Mucosa of rectum (tissue), 2 donors: ENCODE measurements around the gene POLR3E.
A peak's percentile ranks its signal among the peaks of the same experiment; 100 is the strongest.
"Not testable (repeated sequence)": the region's sequence is repeated elsewhere in the genome, so short reads cannot be mapped to it uniquely, and the experiment has no call there.

Experiments used
- H3K27ac ChIP-seq, 2 donors: one replicate each; pipeline ENCODE4 v1.7.0; 2013; ENCODE audit warnings: inconsistent platforms in 2 of 2, low read depth in 2 of 2, low read length in 2 of 2
- H3K27me3 ChIP-seq, 2 donors: one replicate each; pipeline ENCODE4 v1.7.0; 2013; ENCODE audit warnings: low read length in 2 of 2; ENCODE audit not compliant: control insufficient read depth in 2 of 2, insufficient read depth in 2 of 2
- H3K36me3 ChIP-seq, 2 donors: one replicate each; pipeline ENCODE4 v1.7.0; 2013; ENCODE audit warnings: low read length in 2 of 2; ENCODE audit not compliant: control insufficient read depth in 2 of 2, insufficient read depth in 2 of 2
- H3K4me1 ChIP-seq, 2 donors: one replicate each; pipeline ENCODE4 v1.7.0; 2013; ENCODE audit warnings: low read length in 2 of 2, mild to moderate bottlenecking in 1 of 2; ENCODE audit not compliant: control insufficient read depth in 2 of 2, insufficient read depth in 2 of 2
- H3K4me3 ChIP-seq, 2 donors: one replicate each; pipeline ENCODE4 v1.7.0; 2013; ENCODE audit warnings: low read length in 2 of 2
- H3K9ac ChIP-seq, 2 donors: one replicate each; pipeline ENCODE4 v1.7.0; 2013; ENCODE audit warnings: low read length in 2 of 2, low read depth in 1 of 2, mild to moderate bottlenecking in 1 of 2
- H3K9me3 ChIP-seq, 2 donors: one replicate each; pipeline ENCODE4 v1.7.0; 2013; ENCODE audit warnings: low read length in 2 of 2; ENCODE audit not compliant: control insufficient read depth in 2 of 2
- donor health status: healthy.
- donor health status: Normal muscosa, but diverticular disease.

The POLR3E gene

GRCh38 chr16:22351017-22351416 lies 53.8 kb downstream of the POLR3E start:
- not testable (repeated sequence) for H3K27me3 ChIP-seq, H3K27ac ChIP-seq, H3K9ac ChIP-seq, H3K4me3 ChIP-seq, H3K9me3 ChIP-seq
- Histone ChIP-seq H3K36me3 (peaks cover 28 to 32% of the 10 kb centered on the region in 2 donors), H3K4me1 (peaks cover 14% of the 10 kb centered on the region in 2 donors)

GRCh38 chr16:22352140-22352539 lies 54.9 kb downstream of the POLR3E start:
- Histone ChIP-seq H3K27me3 (no peaks in the 10 kb centered on the region), H3K27ac (no peak overlapping the region), H3K9ac (no peak overlapping the region), H3K4me1 (peaks cover 14% of the 10 kb centered on the region in 2 donors), H3K36me3 (peaks cover 19 to 24% of the 10 kb centered on the region in 2 donors), H3K4me3 (no peak overlapping the region), H3K9me3 (no peaks in the 10 kb centered on the region)

DNA sequence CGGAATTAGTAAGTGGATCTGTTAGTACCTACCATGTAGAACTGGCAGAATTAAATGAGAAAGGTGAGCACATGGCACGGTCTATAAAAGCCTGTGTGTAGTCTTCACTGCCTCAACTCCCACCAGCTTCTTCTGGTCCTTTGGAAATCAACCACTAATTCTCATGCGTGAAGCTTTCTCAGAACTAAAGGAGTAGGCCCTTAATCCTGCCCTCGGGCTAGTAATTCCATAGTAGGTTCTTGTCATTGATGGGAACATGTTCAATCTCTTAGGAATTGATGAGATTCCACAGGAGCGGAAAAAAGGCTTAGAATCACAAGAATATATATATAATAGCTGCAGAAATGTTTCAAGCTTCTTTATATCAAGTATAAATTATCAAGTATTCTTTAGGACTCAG lies 55.5 kb downstream of the POLR3E start:
- H3K9ac ChIP-seq, result no peak overlapping the region
- H3K36me3 ChIP-seq, result peaks cover 14 to 19% of the 10 kb centered on the region in 2 donors
- H3K9me3 ChIP-seq, result no peaks in the 10 kb centered on the region
- H3K4me3 ChIP-seq, result no peak overlapping the region
- H3K4me1 ChIP-seq, result peaks cover 14% of the 10 kb centered on the region in 2 donors
- no peaks in the 10 kb centered on the region for H3K27me3 ChIP-seq
- peak overlapping the region in 1 of 2 donors; percentile 38 for H3K27ac ChIP-seq

GRCh38 chr16:22353191-22353919 lies 56.1 kb downstream of the POLR3E start:
- H3K27ac ChIP-seq, result peak overlapping the region; percentile 38 to 49
- no peak overlapping the region for H3K4me3 ChIP-seq
- H3K27me3 ChIP-seq, result no peaks in the 10 kb centered on the region
- H3K9me3 ChIP-seq, result no peaks in the 10 kb centered on the region
- H3K36me3 ChIP-seq, result peaks cover 10 to 13% of the 10 kb centered on the region in 2 donors
- peaks cover 14% of the 10 kb centered on the region in 2 donors for H3K4me1 ChIP-seq
- H3K9ac ChIP-seq, result no peak overlapping the region

GRCh38 chr16:22353933-22354541 lies 56.8 kb downstream of the POLR3E start:
- no peaks in the 10 kb centered on the region for H3K9me3 ChIP-seq
- H3K27me3 ChIP-seq, result no peaks in the 10 kb centered on the region
- H3K9ac ChIP-seq, result no peak overlapping the region
- peaks cover 5 to 7% of the 10 kb centered on the region in 2 donors for H3K36me3 ChIP-seq
- H3K4me3 ChIP-seq, result no peak overlapping the region
- peaks cover 14% of the 10 kb centered on the region in 2 donors for H3K4me1 ChIP-seq
- H3K27ac ChIP-seq, result peak overlapping the region; percentile 38 to 49

DNA sequence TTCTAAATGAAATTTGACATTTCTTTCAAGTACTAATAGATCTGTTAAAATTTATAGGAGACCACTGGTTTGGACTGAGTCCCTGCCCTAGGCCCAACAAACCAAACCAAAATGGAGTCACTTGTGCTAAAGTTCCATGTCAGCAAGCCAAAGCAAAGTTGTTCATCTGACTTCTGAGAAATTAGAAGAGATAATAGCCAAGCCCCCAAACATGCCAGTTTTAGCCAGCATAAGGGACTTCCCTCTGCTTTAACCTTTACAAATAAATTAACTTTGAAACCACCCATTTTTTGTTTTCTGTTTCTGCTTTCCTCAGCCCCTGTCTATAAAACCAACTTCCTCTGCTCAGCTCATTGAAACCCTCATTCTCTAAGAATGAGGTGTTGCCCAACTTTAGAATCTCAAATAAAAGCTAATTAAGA lies 58.3 kb downstream of the POLR3E start:
- H3K36me3 ChIP-seq, result peaks cover 0 to 3% of the 10 kb centered on the region in 2 donors
- no peak overlapping the region for H3K9ac ChIP-seq
- no peaks in the 10 kb centered on the region for H3K27me3 ChIP-seq
- H3K9me3 ChIP-seq, result no peaks in the 10 kb centered on the region
- no peak overlapping the region for H3K27ac ChIP-seq
- no peak overlapping the region for H3K4me3 ChIP-seq
- peaks cover 14% of the 10 kb centered on the region in 2 donors for H3K4me1 ChIP-seq

- Histone ChIP-seq H3K4me1 (peaks cover 14% of the 10 kb centered on the region in 2 donors), H3K27ac (peak overlapping the region; percentile 46 to 64), H3K36me3 (peaks cover 0 to 3% of the 10 kb centered on the region in 2 donors), H3K9ac (peak overlapping the region in 1 of 2 donors; percentile 5), H3K27me3 (no peaks in the 10 kb centered on the region), H3K9me3 (no peaks in the 10 kb centered on the region), H3K4me3 (no peak overlapping the region)
These were observed 59.9 kb downstream of the POLR3E start for GRCh38 chr16:22356930-22357634.

- Histone ChIP-seq H3K4me1 (peaks cover 14% of the 10 kb centered on the region in 2 donors), H3K27ac (peak overlapping the region; percentile 46 to 64), H3K27me3 (no peaks in the 10 kb centered on the region), H3K36me3 (peaks cover 2 to 3% of the 10 kb centered on the region in 2 donors), H3K9ac (peak overlapping the region in 1 of 2 donors; percentile 5), H3K9me3 (no peaks in the 10 kb centered on the region), H3K4me3 (no peak overlapping the region)
These were observed 60.4 kb downstream of the POLR3E start for GRCh38 chr16:22357635-22357971.

DNA sequence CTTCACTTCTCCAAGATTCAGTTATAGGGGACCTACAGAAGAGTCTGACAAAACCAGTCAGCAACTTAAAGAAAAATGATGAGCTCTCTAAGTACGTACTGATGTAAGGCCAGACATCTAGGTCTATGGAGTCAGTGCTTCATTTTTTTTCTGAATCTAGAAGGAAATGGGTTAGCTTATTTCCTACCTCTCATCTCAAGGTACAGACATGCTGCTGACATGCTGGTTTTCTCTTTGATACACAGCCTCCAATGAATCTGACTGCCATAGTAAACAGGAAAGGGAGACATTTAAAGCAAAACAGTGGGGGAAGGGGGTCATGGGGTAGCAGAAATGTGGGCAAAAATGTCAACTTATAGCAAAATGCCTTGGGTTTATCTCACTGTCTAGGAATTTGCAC lies 60.8 kb downstream of the POLR3E start:
- no peak overlapping the region for H3K9ac ChIP-seq
- peak overlapping the region; percentile 20 to 44 for H3K27ac ChIP-seq
- no peaks in the 10 kb centered on the region for H3K27me3 ChIP-seq

DNA sequence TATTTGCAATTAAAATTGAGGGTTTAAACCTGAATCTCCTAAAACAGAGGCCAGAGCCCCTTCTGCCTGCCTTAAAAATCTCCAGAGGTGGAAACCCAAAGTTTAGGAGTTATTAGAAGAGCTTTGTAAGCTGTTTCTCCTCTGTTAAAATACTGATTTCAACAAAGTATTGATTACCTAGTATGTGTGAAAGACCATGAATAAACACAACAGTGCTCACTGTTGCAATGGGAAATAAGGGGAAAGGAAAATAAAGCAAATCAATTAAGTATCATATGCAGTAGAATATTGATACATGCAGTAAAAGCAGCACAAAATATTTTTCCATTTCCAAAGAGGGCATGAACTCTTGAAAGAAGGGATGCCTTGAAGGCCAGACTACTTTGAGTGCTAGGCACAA lies 62.5 kb downstream of the POLR3E start:
- Histone ChIP-seq H3K4me1 (peaks cover 0 to 3% of the 10 kb centered on the region in 2 donors), H3K9ac (no peak overlapping the region), H3K27ac (no peak overlapping the region), H3K9me3 (no peaks in the 10 kb centered on the region), H3K27me3 (no peaks in the 10 kb centered on the region), H3K36me3 (peaks cover 11 to 21% of the 10 kb centered on the region in 2 donors), H3K4me3 (no peak overlapping the region)

More for the DNA sequence above, 60.8 kb downstream of the POLR3E start:
- Histone ChIP-seq H3K36me3 (peaks cover 5 to 7% of the 10 kb centered on the region in 2 donors), H3K9me3 (no peaks in the 10 kb centered on the region), H3K4me3 (no peak overlapping the region), H3K4me1 (peaks cover 13 to 14% of the 10 kb centered on the region in 2 donors)
